ENCODE results near the gene TUBAL3. TPM values are rescaled to one million over a fixed set of nuclear protein-coding genes. Genes with fewer than 3 reads are reported as not detected.

TUBAL3 gene
- polyA plus RNA-seq, 3 donors = 0.19 to 0.45 (median 0.43) TPM

- no peak for DNase-seq (ENCODE audit: low read depth in 3 of 3, low spot score in 2 of 3)
Observed at GRCh38 chr10:5344746-5345145, 59.9 kb downstream of the TUBAL3 start.

GRCh38 chr10:5343979-5344378, 60.6 kb downstream of the TUBAL3 start:
- DNase-seq (ENCODE audit: low read depth in 3 of 3, low spot score in 2 of 3) = no peak

GRCh38 chr10:5343561-5343960, 61.1 kb downstream of the TUBAL3 start:
- no peak for DNase-seq (ENCODE audit: low read depth in 3 of 3, low spot score in 2 of 3)

Other genes with a start within 250 kb of the TUBAL3 start
- under 1 TPM; 0.07 to 0.50 (median 0.26) TPM for gene AKR1C8, start 219.7 kb downstream of the TUBAL3 start, polyA plus RNA-seq (ENCODE audit: insufficient read length in 3 of 3)
- gene AKR1C4, start 208.0 kb downstream of the TUBAL3 start, polyA plus RNA-seq (ENCODE audit: insufficient read length in 3 of 3) = not detected
- 1 to 10 TPM; 2.0 to 2.9 (median 2.4) TPM for gene UCN3, start 39.9 kb downstream of the TUBAL3 start, polyA plus RNA-seq (ENCODE audit: insufficient read length in 3 of 3)
- gene NET1, start 7.7 kb upstream of the TUBAL3 start, polyA plus RNA-seq (ENCODE audit: insufficient read length in 3 of 3) = 100 to 1,000 TPM; 126 to 153 (median 144) TPM
- gene CALML5, start 94.7 kb upstream of the TUBAL3 start, polyA plus RNA-seq (ENCODE audit: insufficient read length in 3 of 3) = not detected
- gene CALML3, start 120.1 kb upstream of the TUBAL3 start, polyA plus RNA-seq (ENCODE audit: insufficient read length in 3 of 3) = under 1 TPM in 1 of 3 donors, not detected in 2; 0.10 TPM